HG03575 (cell line): ENCODE data around the gene CNGB1.
"Not testable (repeated sequence)": the region's sequence is repeated elsewhere in the genome, so short reads cannot be mapped to it uniquely, and the experiment has no call there.

Source experiments
- ATAC-seq: cut with Tn5 transposase; IDR thresholded peaks from one replicate; pipeline ENCODE4 v1.9.1; 2021; ENCODE audit not compliant: unreplicated experiment, insufficient number of reproducible peaks, low FRiP score; ENCODE audit errors: extremely low read depth

The CNGB1 gene

GRCh38 chr16:57970970-57971369 lies at the start of gene CNGB1:
Gene CNGB1 (minus strand): TSS chr16:57971128. CDS start chr16:57967286, 3,842 bp downstream.
- no peak for ATAC-seq

- ATAC-seq: no peak
Observed at GRCh38 chr16:58019866-58020538, 49.1 kb upstream of the CNGB1 start.

DNA sequence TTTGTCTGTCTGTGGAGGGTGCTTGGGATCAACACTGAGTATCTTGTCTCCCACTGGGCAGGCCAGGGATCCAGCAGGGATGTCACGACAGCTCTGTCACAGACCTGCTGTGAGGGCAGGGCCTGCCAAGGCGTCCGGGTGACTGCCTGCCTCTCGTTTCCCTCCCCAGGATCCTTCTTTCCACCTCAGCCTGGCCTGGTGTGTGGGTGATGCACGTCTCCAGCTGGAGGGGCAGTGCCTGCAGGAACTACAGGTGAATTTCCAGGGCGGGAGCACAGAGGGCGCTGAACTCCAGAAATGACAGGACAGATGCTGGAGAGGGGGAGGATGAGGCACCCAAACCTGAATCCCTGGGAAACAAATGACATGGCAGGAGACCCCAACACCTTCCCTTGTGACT lies 47.9 kb upstream of the CNGB1 start:
- ATAC-seq: no peak

DNA sequence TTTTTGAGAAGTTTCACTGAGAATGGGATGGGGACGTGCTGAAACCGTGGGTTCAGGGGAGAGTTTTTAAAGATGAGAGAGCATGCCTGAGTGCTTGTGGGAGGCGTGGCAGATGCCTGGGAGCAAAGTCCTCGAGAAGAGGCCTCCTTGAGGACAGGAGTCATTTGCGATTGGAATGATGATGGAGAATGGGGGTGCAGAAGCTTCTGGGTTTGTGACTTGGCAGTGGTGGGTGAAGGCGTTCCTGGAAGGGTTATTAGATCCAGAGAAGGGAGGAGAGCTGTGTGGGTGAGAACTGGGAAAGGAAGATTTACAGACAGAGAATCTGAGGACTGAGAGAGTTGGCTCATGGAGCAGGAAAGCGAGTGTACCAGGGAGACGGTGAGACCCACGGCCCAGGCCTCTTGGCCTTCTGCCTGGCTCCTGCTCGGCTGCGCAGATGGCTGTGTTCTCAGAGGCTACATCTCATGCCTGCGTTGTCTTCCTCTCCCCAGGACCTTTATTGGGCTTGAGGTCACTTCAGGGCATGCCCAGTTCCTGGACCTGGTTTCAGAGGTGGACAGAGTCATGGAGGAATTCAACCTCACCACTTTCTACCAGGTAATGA lies 46.0 kb upstream of the CNGB1 start:
- no peak for ATAC-seq

DNA sequence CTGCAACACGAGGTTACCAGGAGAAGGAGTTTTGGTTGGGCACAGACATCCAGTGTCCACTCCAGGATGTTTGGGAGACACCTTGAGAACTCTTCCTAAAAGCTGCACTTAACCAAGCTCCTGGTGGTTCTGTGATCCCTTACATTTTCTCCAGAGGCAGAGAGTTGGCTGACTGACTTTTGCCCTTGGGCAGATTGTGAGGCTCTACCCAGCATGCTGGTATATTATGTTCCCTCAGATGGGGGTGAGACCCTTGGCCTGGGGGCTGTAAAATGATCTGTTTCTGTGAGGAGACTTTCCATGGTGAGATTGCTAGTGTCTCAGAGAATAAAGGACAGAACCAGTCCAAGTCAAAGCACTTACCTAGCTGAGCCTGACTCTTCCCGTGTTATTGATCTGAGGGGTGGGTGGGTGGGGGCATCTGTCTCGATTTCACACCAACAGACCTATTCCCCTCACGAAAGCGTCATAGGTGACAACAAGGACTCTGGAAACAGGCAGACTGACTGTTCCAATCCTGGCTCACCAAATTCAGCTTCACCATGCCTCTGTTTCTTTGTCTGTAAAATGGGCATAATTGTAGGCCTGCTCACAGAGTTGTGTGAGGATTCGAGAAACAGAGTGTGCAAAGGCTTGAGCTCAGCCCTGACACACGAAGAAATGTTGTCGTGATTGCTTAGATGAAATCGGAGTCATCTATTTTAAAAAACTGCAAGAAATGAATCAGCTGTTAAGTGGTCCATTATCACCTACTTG lies 42.5 kb upstream of the CNGB1 start:
- ATAC-seq: no peak

GRCh38 chr16:58012481-58012880 lies 41.6 kb upstream of the CNGB1 start:
- ATAC-seq: no peak

DNA sequence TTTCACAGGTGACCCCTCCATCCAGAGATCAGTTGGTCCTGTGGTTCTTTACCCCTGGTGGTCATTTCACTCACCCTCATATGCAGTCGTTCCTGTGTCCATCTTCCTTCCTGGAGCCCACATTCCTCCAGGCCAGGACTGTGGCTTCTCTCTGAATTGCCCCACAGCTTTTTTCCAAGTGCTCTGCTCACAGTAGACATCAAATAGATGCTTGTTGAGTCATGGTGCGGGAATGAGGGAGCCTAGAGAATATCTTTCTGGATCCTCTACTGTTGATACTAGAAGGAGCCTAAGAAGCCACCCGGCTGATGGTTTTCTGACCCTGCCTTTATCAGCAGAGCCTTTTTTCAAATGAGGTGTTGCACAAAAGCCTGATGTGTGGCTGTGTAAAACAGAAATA lies 40.7 kb upstream of the CNGB1 start:
- no peak for ATAC-seq

- no peak for ATAC-seq
Observed at GRCh38 chr16:58010886-58011285, 40.0 kb upstream of the CNGB1 start.

DNA sequence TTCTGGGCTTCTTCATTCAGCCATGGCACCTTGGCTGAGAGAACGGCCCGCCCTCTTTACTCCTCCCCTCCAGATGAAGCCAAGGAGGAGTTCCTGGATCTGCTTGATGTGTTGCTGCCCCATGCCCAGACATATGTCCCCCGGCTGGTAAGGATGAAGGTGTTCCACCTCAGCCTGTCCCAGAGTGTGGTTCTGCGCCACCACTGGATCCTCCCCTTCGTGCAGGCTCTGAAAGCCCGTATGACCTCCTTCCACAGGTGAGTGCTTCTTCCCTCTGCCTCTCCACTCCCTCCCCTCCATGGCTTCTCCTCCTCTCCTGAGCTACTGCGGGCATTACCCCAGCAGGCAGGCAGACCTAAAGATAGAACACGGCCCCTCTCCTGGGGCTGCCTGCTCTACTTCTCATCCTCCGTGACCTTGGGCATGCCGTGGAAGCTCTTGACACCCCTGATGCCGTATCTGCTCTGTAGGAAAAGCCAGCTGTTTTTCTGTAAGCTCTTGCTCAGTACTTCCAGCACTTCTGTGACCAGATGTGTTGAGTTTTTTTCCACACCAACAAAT lies 39.0 kb upstream of the CNGB1 start:
- ATAC-seq: no peak

GRCh38 chr16:58004736-58005135 lies 33.8 kb upstream of the CNGB1 start:
- ATAC-seq: not testable (repeated sequence)

GRCh38 chr16:58002936-58003335 lies 32.0 kb upstream of the CNGB1 start:
- ATAC-seq: no peak

DNA sequence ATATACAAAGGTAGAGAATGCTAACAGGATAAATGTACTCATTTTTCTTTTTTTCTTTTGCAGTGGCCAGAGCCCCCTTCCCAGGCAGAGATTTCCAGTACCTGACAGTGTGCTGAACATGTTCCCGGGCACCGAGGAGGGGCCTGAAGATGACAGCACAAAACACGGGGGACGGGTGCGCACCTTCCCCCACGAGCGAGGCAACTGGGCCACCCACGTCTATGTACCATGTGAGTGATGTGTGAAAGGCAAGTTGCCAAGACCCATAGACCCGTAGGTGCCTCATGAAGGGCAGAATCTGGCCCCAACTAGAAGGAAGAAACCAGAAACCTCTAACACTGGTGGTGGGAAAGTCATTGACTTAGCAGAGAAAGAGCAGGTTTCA lies 31.5 kb upstream of the CNGB1 start:
- no peak for ATAC-seq

- ATAC-seq: no peak
Observed at GRCh38 chr16:58001781-58002415, 31.0 kb upstream of the CNGB1 start.

GRCh38 chr16:58000706-58001676 lies 30.1 kb upstream of the CNGB1 start, which contains the start of gene USB1:
Gene USB1 (plus strand): TSS chr16:58001407. CDS start chr16:58001484, 77 bp downstream.
- ATAC-seq: peak; percentile 71

DNA sequence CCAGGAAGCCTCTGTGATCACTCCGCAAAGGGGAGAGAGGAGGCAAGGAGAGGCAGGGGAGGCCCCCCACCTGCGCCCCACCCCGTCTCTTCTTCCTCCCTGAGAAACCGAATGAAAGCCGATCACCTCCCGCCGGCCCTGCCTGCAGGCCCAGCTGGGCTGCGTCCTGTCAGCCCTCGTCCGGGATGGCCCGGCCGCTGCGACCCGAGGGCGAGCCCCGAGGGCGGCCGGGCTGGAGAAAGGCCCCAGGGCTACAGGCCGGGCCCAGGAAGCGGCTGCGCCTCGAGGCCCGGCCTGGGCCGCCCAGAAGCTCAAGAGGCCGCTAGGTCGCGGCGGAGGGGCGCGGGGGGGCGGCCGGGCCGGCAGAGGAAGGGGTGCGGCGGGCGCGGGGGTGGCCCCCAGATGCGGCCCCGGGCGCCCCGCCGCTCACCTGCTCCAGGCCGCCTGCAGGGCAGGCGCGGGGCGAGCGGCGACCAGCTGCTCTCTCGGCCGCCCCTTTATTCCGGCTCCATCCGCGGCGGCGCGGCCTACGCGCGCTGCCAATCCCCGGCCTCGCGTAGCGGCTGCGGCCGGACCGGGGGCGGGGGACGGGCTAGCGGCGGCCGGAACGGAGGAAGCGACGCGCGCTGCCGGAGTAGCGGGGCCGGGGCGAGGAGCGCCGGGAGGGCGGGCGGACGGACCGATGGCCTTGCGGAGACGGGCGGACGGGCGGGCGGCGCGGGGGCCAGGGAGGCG lies 29.2 kb upstream of the CNGB1 start, which contains the start of gene ZNF319:
Gene ZNF319 (minus strand): TSS at position 702 of the 735 bp plus-strand sequence. CDS start 2,407 bp downstream, outside the sequence.
- ATAC-seq: no peak

GRCh38 chr16:57999366-57999970 lies 28.5 kb upstream of the CNGB1 start:
- ATAC-seq: no peak

GRCh38 chr16:57998992-57999365 lies 28.1 kb upstream of the CNGB1 start:
- no peak for ATAC-seq
